HEK293T (cell line): ENCODE data around the gene MADD.

Experiments used
- CTCF ChIA-PET: fragments of 350-600 bp; formaldehyde crosslinking; extraction: SDS; loops from one replicate; lab custom pipeline; 2021; ENCODE audit warnings: antibody characterized with exemption, inconsistent platforms; lab: Yijun Ruan, JAX
- POLR2A ChIA-PET: fragments of 350-600 bp; formaldehyde crosslinking; extraction: SDS; loops from one replicate; lab custom pipeline; 2020; ENCODE audit warnings: antibody characterized with exemption, inconsistent platforms; lab: Yijun Ruan, JAX
- DNase-seq: peaks from one replicate; pipeline ENCODE4 v3.0.0; 2012; ENCODE audit warnings: mixed read lengths; ENCODE audit errors: extremely low spot score
- ARNT ChIP-seq: fragments of 450-650 bp; IDR thresholded peaks from 2 replicates; pipeline ENCODE4 v1.6.1; 2017; ENCODE audit warnings: mild to moderate bottlenecking
- BHLHE40 ChIP-seq: fragments of 450-650 bp; IDR thresholded peaks from 2 replicates; pipeline ENCODE4 v1.6.1; 2016; ENCODE audit warnings: mild to moderate bottlenecking, moderate library complexity, borderline replicate concordance
- CTBP1 ChIP-seq: fragments of 450-650 bp; IDR thresholded peaks from 2 replicates; pipeline ENCODE4 v1.6.1; 2016; ENCODE audit warnings: borderline replicate concordance
- ELF4 ChIP-seq: fragments of 450-650 bp; IDR thresholded peaks from 2 replicates; pipeline ENCODE4 v1.6.1; 2017; ENCODE audit warnings: antibody characterized with exemption
- FOXA1 ChIP-seq: fragments of 450-650 bp; IDR thresholded peaks from 2 replicates; pipeline ENCODE4 v1.6.1; 2016; ENCODE audit warnings: mild to moderate bottlenecking
- FOXK2 ChIP-seq: fragments of 450-650 bp; IDR thresholded peaks from 2 replicates; pipeline ENCODE4 v1.6.1; 2016; ENCODE audit warnings: mild to moderate bottlenecking
- FOXM1 ChIP-seq: fragments of 450-650 bp; IDR thresholded peaks from 2 replicates; pipeline ENCODE4 v1.6.1; 2017; ENCODE audit warnings: mild to moderate bottlenecking, borderline replicate concordance
- HDGF ChIP-seq: fragments of 450-650 bp; IDR thresholded peaks from 2 replicates; pipeline ENCODE4 v1.6.1; 2017; ENCODE audit warnings: antibody characterized with exemption, borderline replicate concordance
- L3MBTL2 ChIP-seq: fragments of 450-650 bp; conservative IDR thresholded peaks from 2 replicates; pipeline ENCODE4 v1.6.1; 2016; ENCODE audit warnings: mild to moderate bottlenecking
- LEF1 ChIP-seq: fragments of 450-650 bp; IDR thresholded peaks from 2 replicates; pipeline ENCODE4 v1.6.1; 2017; ENCODE audit warnings: mild to moderate bottlenecking, borderline replicate concordance
- NFRKB ChIP-seq: fragments of 450-650 bp; IDR thresholded peaks from 2 replicates; pipeline ENCODE4 v1.6.1; 2016; ENCODE audit warnings: mild to moderate bottlenecking, moderate library complexity
- SP1 ChIP-seq: fragments of 450-650 bp; IDR thresholded peaks from 2 replicates; pipeline ENCODE4 v1.6.1; 2017
- SUZ12 ChIP-seq: fragments of 450-650 bp; IDR thresholded peaks from 2 replicates; pipeline ENCODE4 v1.6.1; 2016; ENCODE audit warnings: mild to moderate bottlenecking
- TARDBP ChIP-seq: fragments of 450-650 bp; IDR thresholded peaks from 2 replicates; pipeline ENCODE4 v1.6.1; 2016
- ZNF384 ChIP-seq: fragments of 450-650 bp; IDR thresholded peaks from 2 replicates; pipeline ENCODE4 v1.6.1; 2016
- TF ChIP-seq, protein P1 (sequence below): fragments of 450-650 bp; IDR thresholded peaks from 2 replicates; pipeline ENCODE4 v1.6.1; 2016

The MADD gene

GRCh38 chr11:47257177-47257516 is 12.8 kb upstream of the MADD start:
- POLR2A ChIA-PET: interaction anchor here (1.1 to 3.2 kb wide), 2 partner anchors 8 to 43 kb away, joined by 4 to 10 read pairs; partner anchors contain the start of gene ACP2
- TF ChIP-seq CTBP1: no peak
- no peak for TF ChIP-seq LEF1
- no peak for TF ChIP-seq ARNT
- TF ChIP-seq ELF4: no peak
- TF ChIP-seq SUZ12: no peak
- TF ChIP-seq FOXA1: no peak
- TF ChIP-seq TARDBP: no peak
- TF ChIP-seq BHLHE40: no peak
- TF ChIP-seq, protein P1, sequence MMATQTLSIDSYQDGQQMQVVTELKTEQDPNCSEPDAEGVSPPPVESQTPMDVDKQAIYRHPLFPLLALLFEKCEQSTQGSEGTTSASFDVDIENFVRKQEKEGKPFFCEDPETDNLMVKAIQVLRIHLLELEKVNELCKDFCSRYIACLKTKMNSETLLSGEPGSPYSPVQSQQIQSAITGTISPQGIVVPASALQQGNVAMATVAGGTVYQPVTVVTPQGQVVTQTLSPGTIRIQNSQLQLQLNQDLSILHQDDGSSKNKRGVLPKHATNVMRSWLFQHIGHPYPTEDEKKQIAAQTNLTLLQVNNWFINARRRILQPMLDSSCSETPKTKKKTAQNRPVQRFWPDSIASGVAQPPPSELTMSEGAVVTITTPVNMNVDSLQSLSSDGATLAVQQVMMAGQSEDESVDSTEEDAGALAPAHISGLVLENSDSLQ: no peak
- TF ChIP-seq FOXK2: no peak
- TF ChIP-seq FOXM1: no peak
- no peak for TF ChIP-seq L3MBTL2
- no peak for TF ChIP-seq NFRKB
- no peak for TF ChIP-seq SP1
- no peak for TF ChIP-seq HDGF
- no peak for TF ChIP-seq ZNF384
- CTCF ChIA-PET: interaction anchor here (0.6 to 1.7 kb wide), 3 partner anchors 10 to 98 kb away, joined by 3 to 6 read pairs (median 3); no protein-coding TSS in a partner anchor
- no peak for DNase-seq

DNA sequence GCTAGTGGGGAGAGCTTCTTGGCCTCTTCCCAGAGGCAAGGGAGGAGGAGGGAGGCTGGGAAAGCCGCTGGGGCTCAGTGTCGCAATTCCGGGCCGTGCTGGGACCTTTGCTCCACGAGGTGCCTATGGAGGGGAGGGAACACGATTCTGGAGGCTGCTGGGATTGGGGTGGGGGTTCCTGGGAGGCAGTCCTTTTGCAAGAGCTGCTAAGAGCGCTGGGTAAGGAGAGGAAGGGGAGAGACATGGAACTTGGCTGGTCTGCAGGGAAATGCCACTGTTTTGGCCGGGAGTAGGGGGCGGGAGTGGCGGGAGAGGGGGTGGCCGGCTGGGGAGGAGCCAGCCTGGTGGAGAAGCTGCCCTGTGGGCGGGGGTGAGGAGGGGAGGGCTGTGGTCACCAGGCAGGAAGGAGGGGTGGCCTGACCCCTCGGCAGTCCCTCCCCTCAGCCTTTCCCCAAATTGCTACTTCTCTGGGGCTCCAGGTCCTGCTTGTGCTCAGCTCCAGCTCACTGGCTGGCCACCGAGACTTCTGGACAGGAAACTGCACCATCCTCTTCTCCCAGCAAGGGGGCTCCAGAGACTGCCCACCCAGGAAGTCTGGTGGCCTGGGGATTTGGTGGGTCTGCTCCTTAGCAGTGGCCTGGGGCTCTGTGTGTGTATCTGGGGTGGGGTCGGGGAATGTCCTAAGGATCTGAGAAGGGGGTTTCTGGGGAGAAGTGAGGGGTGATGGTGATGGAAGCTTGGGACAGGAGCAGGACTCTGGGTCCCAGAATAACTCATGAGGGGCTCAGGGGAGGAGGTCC is 12.2 kb upstream of the MADD start, which contains the start of gene NR1H3:
Gene NR1H3, plus strand, starts transcription at position 480 of the 800 bp plus-strand sequence. CDS start 1,221 bp downstream, outside the sequence.
- peak; percentile 51 for DNase-seq
- ChIA-PET POLR2A (interaction anchor here (1.1 to 3.2 kb wide), 3 partner anchors 9 to 44 kb away, joined by 4 to 10 read pairs (median 4); partner anchors contain the start of genes ACP2 and DDB2), CTCF (interaction anchor here (0.6 to 2.8 kb wide), 5 partner anchors 9 to 97 kb away, joined by 3 to 25 read pairs (median 6); partner anchors contain the start of gene ACP2)

GRCh38 chr11:47258317-47258902 is 11.5 kb upstream of the MADD start:
- POLR2A ChIA-PET: interaction anchor here (1.5 to 3.2 kb wide), 3 partner anchors 10 to 45 kb away, joined by 4 to 21 read pairs (median 10); partner anchors contain the start of genes ACP2 and DDB2
- no peak for DNase-seq

More for the DNA sequence above, 12.2 kb upstream of the MADD start, which contains the start of gene NR1H3:
- TF ChIP-seq, protein P1: no peak
- TF ChIP-seq NFRKB (no peak), ELF4 (no peak), L3MBTL2 (no peak), FOXA1 (no peak), ARNT (no peak), BHLHE40 (no peak), LEF1 (no peak), CTBP1 (no peak), SP1 (no peak), TARDBP (no peak), SUZ12 (no peak), ZNF384 (no peak), FOXK2 (no peak), HDGF (no peak), FOXM1 (no peak)

DNA sequence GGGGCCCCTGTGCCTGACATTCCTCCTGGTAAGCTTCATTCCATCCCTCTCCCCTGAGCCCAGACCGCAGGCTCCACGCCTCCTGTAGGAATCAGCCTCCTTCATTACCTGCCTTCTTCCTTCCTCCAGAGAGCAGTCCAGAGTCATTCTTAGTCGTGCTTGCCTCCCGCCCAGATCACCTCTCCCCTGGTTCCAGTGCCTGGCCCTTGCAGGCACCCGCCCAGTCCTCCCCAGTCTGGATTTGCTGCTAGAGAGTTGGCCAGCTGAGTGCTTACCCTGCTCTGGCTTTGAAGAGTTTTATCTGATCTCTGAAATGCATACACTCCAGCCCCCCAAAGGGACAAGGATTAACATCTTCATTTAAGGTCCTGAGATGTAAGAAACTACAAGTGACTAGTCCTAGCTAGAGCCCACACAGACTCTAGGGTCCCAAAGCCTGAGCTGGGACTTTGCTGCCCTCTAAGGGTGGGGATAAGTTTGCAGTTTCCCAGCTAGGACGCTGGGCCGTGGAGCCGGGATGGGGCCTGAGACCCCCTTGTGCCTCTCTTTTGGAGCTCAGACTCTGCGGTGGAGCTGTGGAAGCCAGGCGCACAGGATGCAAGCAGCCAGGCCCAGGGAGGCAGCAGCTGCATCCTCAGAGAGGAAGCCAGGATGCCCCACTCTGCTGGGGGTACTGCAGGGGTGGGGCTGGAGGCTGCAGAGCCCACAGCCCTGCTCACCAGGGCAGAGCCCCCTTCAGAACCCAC is 10.5 kb upstream of the MADD start:
- peak; percentile 70 for DNase-seq
- TF ChIP-seq SUZ12: no peak
- no peak for TF ChIP-seq HDGF
- no peak for TF ChIP-seq BHLHE40
- TF ChIP-seq FOXA1: no peak
- no peak for TF ChIP-seq FOXM1
- TF ChIP-seq ARNT: no peak
- no peak for TF ChIP-seq SP1
- no peak for TF ChIP-seq ELF4
- TF ChIP-seq ZNF384: no peak
- POLR2A ChIA-PET: interaction anchor here (0.7 to 3.2 kb wide), 6 partner anchors 9 to 46 kb away, joined by 3 to 21 read pairs (median 6); partner anchors contain the start of genes ACP2 and DDB2

More at GRCh38 chr11:47258317-47258902, 11.5 kb upstream of the MADD start:
- TF ChIP-seq FOXA1 (no peak), TARDBP (no peak), ZNF384 (no peak), ARNT (no peak), SP1 (no peak), BHLHE40 (no peak), LEF1 (no peak), L3MBTL2 (no peak)
- TF ChIP-seq, protein P1: no peak
- CTCF ChIA-PET: interaction anchor here (1.0 to 2.8 kb wide), 4 partner anchors 10 to 97 kb away, joined by 6 to 25 read pairs (median 12); partner anchors contain the start of gene ACP2

DNA sequence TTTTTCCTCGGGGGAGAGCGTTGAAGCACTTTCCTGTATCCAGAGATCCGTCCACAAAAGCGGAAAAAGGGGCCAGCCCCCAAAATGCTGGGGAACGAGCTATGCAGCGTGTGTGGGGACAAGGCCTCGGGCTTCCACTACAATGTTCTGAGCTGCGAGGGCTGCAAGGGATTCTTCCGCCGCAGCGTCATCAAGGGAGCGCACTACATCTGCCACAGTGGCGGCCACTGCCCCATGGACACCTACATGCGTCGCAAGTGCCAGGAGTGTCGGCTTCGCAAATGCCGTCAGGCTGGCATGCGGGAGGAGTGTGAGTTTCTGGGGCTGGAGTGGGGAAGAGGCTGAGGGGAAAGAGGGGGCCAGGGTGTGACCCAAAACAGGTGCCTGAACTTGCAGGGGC is 9.6 kb upstream of the MADD start:
- no peak for TF ChIP-seq ARNT
- TF ChIP-seq ZNF384: no peak
- no peak for TF ChIP-seq CTBP1
- no peak for TF ChIP-seq ELF4
- no peak for TF ChIP-seq SUZ12
- TF ChIP-seq TARDBP: no peak
- no peak for TF ChIP-seq LEF1
- TF ChIP-seq SP1: no peak
- TF ChIP-seq, protein P1: no peak
- TF ChIP-seq NFRKB: no peak
- TF ChIP-seq FOXK2: no peak
- TF ChIP-seq FOXM1: no peak
- no peak for TF ChIP-seq BHLHE40
- no peak for TF ChIP-seq L3MBTL2
- TF ChIP-seq FOXA1: no peak
- no peak for TF ChIP-seq HDGF
- CTCF ChIA-PET: interaction anchor here (0.8 to 2.8 kb wide), 3 partner anchors 82 to 137 kb away, joined by 3 to 25 read pairs (median 17); no protein-coding TSS in a partner anchor
- DNase-seq: no peak
- POLR2A ChIA-PET: interaction anchor here (0.7 to 3.2 kb wide), 5 partner anchors 8 to 82 kb away, joined by 3 to 21 read pairs (median 7); partner anchors contain the start of gene ACP2

More for the DNA sequence above, 10.5 kb upstream of the MADD start:
- CTCF ChIA-PET: interaction anchor here (0.8 to 2.8 kb wide), 7 partner anchors 9 to 136 kb away, joined by 3 to 25 read pairs (median 4); partner anchors contain the start of gene ACP2
